ENCODE data around the gene DUSP14. TPM values are rescaled to one million over a fixed set of nuclear protein-coding genes. Genes with fewer than 3 reads are reported as not detected.

The DUSP14 gene
- total and polyA plus RNA-seq, 11 donors, result 9.9 to 39.1 (median 16.5) TPM

- TF ChIP-seq, protein P1, sequence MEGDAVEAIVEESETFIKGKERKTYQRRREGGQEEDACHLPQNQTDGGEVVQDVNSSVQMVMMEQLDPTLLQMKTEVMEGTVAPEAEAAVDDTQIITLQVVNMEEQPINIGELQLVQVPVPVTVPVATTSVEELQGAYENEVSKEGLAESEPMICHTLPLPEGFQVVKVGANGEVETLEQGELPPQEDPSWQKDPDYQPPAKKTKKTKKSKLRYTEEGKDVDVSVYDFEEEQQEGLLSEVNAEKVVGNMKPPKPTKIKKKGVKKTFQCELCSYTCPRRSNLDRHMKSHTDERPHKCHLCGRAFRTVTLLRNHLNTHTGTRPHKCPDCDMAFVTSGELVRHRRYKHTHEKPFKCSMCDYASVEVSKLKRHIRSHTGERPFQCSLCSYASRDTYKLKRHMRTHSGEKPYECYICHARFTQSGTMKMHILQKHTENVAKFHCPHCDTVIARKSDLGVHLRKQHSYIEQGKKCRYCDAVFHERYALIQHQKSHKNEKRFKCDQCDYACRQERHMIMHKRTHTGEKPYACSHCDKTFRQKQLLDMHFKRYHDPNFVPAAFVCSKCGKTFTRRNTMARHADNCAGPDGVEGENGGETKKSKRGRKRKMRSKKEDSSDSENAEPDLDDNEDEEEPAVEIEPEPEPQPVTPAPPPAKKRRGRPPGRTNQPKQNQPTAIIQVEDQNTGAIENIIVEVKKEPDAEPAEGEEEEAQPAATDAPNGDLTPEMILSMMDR (IDR thresholded peaks at IDR 0.05), result no peak
- TF ChIP-seq POLR2A (IDR thresholded peaks at IDR 0.05), result no peak
- ATAC-seq, result no peak
- no peaks in the 10 kb centered on the region for H3K27me3 ChIP-seq
- DNase-seq, result no peak
- no peak overlapping the region for H3K4me3 ChIP-seq
- H3K4me1 ChIP-seq, result peaks cover 0 to 10% (median 2%) of the 10 kb centered on the region in 12 donors
- intact Hi-C loops (cut with DNase I), result no loop called here
- no peak overlapping the region for H3K27ac ChIP-seq
- 76 to 89% (median 82%) methylated on average over 5 of the region's 5 CpGs for WGBS, 4 donors
- peaks cover 0 to 94% (median 75%) of the 10 kb centered on the region in 9 donors for H3K36me3 ChIP-seq
- no peaks in the 10 kb centered on the region for H3K9me3 ChIP-seq
These were observed 29.7 kb downstream of the DUSP14 start for GRCh38 chr17:37519251-37519985.

DNA sequence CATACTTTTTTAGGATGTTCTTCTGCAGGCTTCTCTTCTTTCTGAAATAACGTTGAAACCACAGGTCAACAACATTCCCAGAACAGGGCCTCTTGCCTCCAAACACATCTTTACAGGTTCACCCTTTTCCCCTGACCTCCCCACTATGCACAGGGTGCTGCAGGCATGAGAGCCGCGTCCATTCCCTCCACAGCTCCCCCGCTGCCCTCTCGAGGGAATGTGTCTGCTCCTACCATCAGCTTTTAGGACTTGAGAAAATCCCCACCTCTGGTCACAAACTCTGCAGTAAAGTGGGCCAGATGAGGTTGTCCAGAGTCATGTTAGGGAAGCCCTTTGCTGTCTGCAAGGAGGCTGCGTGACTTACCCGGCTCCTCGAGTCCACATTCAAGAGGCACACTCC, 30.5 kb downstream of the DUSP14 start:
- ATAC-seq (no peak), DNase-seq (no peak)
- no peaks in the 10 kb centered on the region for H3K27me3 ChIP-seq
- H3K4me3 ChIP-seq, result no peak overlapping the region
- peaks cover 0 to 10% (median 2%) of the 10 kb centered on the region in 12 donors for H3K4me1 ChIP-seq
- H3K27ac ChIP-seq, result no peak overlapping the region
- peaks cover 0 to 94% (median 74%) of the 10 kb centered on the region in 9 donors for H3K36me3 ChIP-seq
- no peak for TF ChIP-seq POLR2A (IDR thresholded peaks at IDR 0.05)
- TF ChIP-seq, protein P1 (IDR thresholded peaks at IDR 0.05), result no peak
- no peaks in the 10 kb centered on the region for H3K9me3 ChIP-seq
- WGBS, 4 donors, result 86 to 88% (median 87%) methylated on average over 8 of the region's 8 CpGs
- intact Hi-C loops (cut with DNase I), result no loop called here

DNA sequence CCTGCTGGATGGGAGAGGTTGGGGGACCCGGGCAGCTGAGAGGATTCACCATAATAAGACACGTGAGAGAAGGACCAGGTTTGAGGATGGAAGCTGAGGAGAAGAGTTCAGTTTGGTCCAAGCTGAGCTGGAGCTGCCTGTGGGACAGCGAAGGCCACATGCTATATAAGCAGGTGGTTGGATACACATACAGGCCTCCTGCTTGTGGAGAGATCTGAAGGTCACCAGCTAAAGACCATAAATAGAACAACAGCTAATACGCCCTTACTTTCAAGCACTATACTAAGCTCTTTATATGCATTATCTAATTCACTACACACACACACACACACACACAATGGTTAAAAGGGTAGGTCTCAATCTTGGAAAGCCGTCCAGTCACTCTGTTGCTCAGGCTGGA, 32.1 kb downstream of the DUSP14 start:
- Histone ChIP-seq H3K9me3 (no peaks in the 10 kb centered on the region), H3K27me3 (no peaks in the 10 kb centered on the region), H3K36me3 (peaks cover 0 to 89% (median 70%) of the 10 kb centered on the region in 9 donors), H3K27ac (peak overlapping the region in 2 of 12 donors; percentile 13 to 18), H3K4me1 (peaks cover 0 to 3% (median 0%) of the 10 kb centered on the region in 12 donors), H3K4me3 (no peak overlapping the region)
- intact Hi-C loops (cut with DNase I), result no loop called here
- no peak for DNase-seq
- WGBS, 4 donors, result 72 to 85% (median 77%) methylated on average over 5 of the region's 5 CpGs
- ATAC-seq, result peak; percentile 49 to 69 (median 62)
- TF ChIP-seq, protein P1 (IDR thresholded peaks at IDR 0.05), result no peak
- no peak for TF ChIP-seq POLR2A (IDR thresholded peaks at IDR 0.05)

GRCh38 chr17:37523715-37524219, 34.1 kb downstream of the DUSP14 start:
- Histone ChIP-seq H3K36me3 (peaks cover 0 to 89% (median 65%) of the 10 kb centered on the region in 9 donors), H3K4me1 (peaks cover 0 to 3% (median 0%) of the 10 kb centered on the region in 12 donors), H3K27me3 (no peaks in the 10 kb centered on the region), H3K27ac (no peak overlapping the region), H3K4me3 (no peak overlapping the region), H3K9me3 (no peaks in the 10 kb centered on the region)
- WGBS, 4 donors, result 72 to 79% (median 74%) methylated on average over 8 of the region's 8 CpGs
- DNase-seq (no peak), ATAC-seq (no peak)
- intact Hi-C loops (cut with DNase I), result no loop called here
- TF ChIP-seq, protein P1 (IDR thresholded peaks at IDR 0.05), result no peak
- no peak for TF ChIP-seq POLR2A (IDR thresholded peaks at IDR 0.05)
